MCF 10A (cell line): Measurements from ENCODE around the gene ARHGAP23. TPM values are rescaled to one million over a fixed set of nuclear protein-coding genes. Genes with fewer than 3 reads are reported as not detected.

Experiments
- BruUV-seq: library from RNA; stranded (reverse); fragments of 400-500 nt; replicated peaks from 2 replicates; lab custom pipeline; 2021; lab: Mats Ljungman, UMichigan
- CTCF ChIA-PET: fragments of 300-600 bp; sonication (Branson Sonifier 250); formaldehyde crosslinking; extraction: SDS; loops from one replicate; lab custom pipeline; 2021; ENCODE audit warnings: antibody characterized with exemption, inconsistent platforms; lab: Yijun Ruan, JAX
- POLR2A ChIA-PET: fragments of 300-600, 350-650 bp; sonication (Branson Sonifier 250); formaldehyde crosslinking; extraction: SDS; loops from one replicate; lab custom pipeline; 2020; ENCODE audit warnings: antibody characterized with exemption, inconsistent platforms; lab: Yijun Ruan, JAX
- DNase-seq: peaks from one replicate; pipeline ENCODE4 v3.0.0-alpha.2; 2018; ENCODE audit not compliant: unreplicated experiment
- H3K27ac Mint-ChIP-seq: one replicate; pipeline ENCODE4 v1.8.0; 2022; ENCODE audit warnings: mild to moderate bottlenecking, low read depth, mixed read lengths; ENCODE audit not compliant: unreplicated experiment
- H3K27me3 Mint-ChIP-seq: one replicate; pipeline ENCODE4 v1.8.0; 2022; ENCODE audit warnings: mixed read lengths; ENCODE audit not compliant: insufficient read depth, unreplicated experiment
- H3K36me3 Mint-ChIP-seq: one replicate; pipeline ENCODE4 v1.8.0; 2022; ENCODE audit warnings: mild to moderate bottlenecking, moderate library complexity, mixed read lengths; ENCODE audit not compliant: insufficient read depth, unreplicated experiment
- H3K4me1 Mint-ChIP-seq: one replicate; pipeline ENCODE4 v1.8.0; 2022; ENCODE audit warnings: mixed read lengths; ENCODE audit not compliant: insufficient read depth, unreplicated experiment
- H3K4me3 Mint-ChIP-seq: one replicate; pipeline ENCODE4 v1.8.0; 2022; ENCODE audit warnings: mild to moderate bottlenecking, moderate library complexity, mixed read lengths; ENCODE audit not compliant: unreplicated experiment
- H3K9me3 Mint-ChIP-seq: one replicate; pipeline ENCODE4 v1.8.0; 2022; ENCODE audit warnings: mixed read lengths; ENCODE audit not compliant: unreplicated experiment
- CTCF ChIP-seq: fragments of 200-600 bp; IDR thresholded peaks from one replicate; pipeline ENCODE4 v1.8.0; 2022; ENCODE audit warnings: antibody characterized with exemption, mild to moderate bottlenecking; ENCODE audit not compliant: unreplicated experiment
- intact Hi-C: fragments of 100-400 bp; cut with micrococcal nuclease; formaldehyde crosslinking; loops from 2 replicates; pipeline ENCODE4 v1.14.1; 2022
- total RNA-seq: library from RNA; stranded (reverse); gene quantifications from 2 replicates; pipeline ENCODE4 v1.2.3, GENCODE V29; 2022

Gene ARHGAP23
- total RNA-seq, 1 experiment from 2014 or later = 23.2 TPM

GRCh38 chr17:38459567-38459966 is 31.3 kb downstream of the ARHGAP23 start:
- DNase-seq = no peak
- CTCF ChIA-PET = interaction anchor here (1.1 kb wide), 1 partner anchor 209 kb away, joined by 6 read pairs; no protein-coding TSS in a partner anchor
- intact Hi-C loops = no loop called here
- Mint-ChIP-seq H3K27ac (no peak overlapping the region), H3K27me3 (no peaks in the 10 kb centered on the region), H3K4me3 (no peak overlapping the region), H3K36me3 (no peaks in the 10 kb centered on the region), H3K4me1 (peaks cover 17% of the 10 kb centered on the region), H3K9me3 (no peaks in the 10 kb centered on the region)
- POLR2A ChIA-PET = no interaction called here
- BruUV-seq = no TSS peak
- no peak for TF ChIP-seq CTCF

- no TSS peak for BruUV-seq
- TF ChIP-seq CTCF = no peak
- Mint-ChIP-seq H3K4me1 (peaks cover 13% of the 10 kb centered on the region), H3K27ac (no peak overlapping the region), H3K9me3 (no peaks in the 10 kb centered on the region), H3K4me3 (no peak overlapping the region), H3K27me3 (no peaks in the 10 kb centered on the region), H3K36me3 (no peaks in the 10 kb centered on the region)
- POLR2A ChIA-PET = no interaction called here
- CTCF ChIA-PET = interaction anchor here (1.1 kb wide), 2 partner anchors 37 to 208 kb away, joined by 3 to 6 read pairs; no protein-coding TSS in a partner anchor
- intact Hi-C loops = no loop called here
- DNase-seq = no peak
Measured at GRCh38 chr17:38460082-38460715, 31.9 kb downstream of the ARHGAP23 start.

GRCh38 chr17:38460716-38461630 is 32.7 kb downstream of the ARHGAP23 start:
- no peaks in the 10 kb centered on the region for H3K27me3 Mint-ChIP-seq
- DNase-seq = no peak
- no peak for TF ChIP-seq CTCF
- peaks cover 18% of the 10 kb centered on the region for H3K4me1 Mint-ChIP-seq
- no peak overlapping the region for H3K4me3 Mint-ChIP-seq
- ChIA-PET POLR2A (no interaction called here), CTCF (interaction anchor here (1.1 kb wide), 1 partner anchor 38 kb away, joined by 3 read pairs; no protein-coding TSS in a partner anchor)
- H3K9me3 Mint-ChIP-seq = no peaks in the 10 kb centered on the region
- intact Hi-C loops = no loop called here
- no TSS peak for BruUV-seq
- no peaks in the 10 kb centered on the region for H3K36me3 Mint-ChIP-seq
- H3K27ac Mint-ChIP-seq = no peak overlapping the region

GRCh38 chr17:38461683-38462082 is 33.4 kb downstream of the ARHGAP23 start:
- CTCF ChIA-PET = no interaction called here
- intact Hi-C loops = no loop called here
- H3K36me3 Mint-ChIP-seq = no peaks in the 10 kb centered on the region

More at GRCh38 chr17:38461683-38462082, 33.4 kb downstream of the ARHGAP23 start:
- Mint-ChIP-seq H3K27ac (no peak overlapping the region), H3K9me3 (no peaks in the 10 kb centered on the region), H3K4me1 (peaks cover 19% of the 10 kb centered on the region), H3K4me3 (no peak overlapping the region), H3K27me3 (no peaks in the 10 kb centered on the region)
- POLR2A ChIA-PET = no interaction called here
- no peak for DNase-seq
- TF ChIP-seq CTCF = no peak
- no TSS peak for BruUV-seq
